ENCODE data around the gene C4B. TPM values are rescaled to one million over a fixed set of nuclear protein-coding genes. Genes with fewer than 3 reads are reported as not detected.
"Not testable (repeated sequence)": the region's sequence is repeated elsewhere in the genome, so short reads cannot be mapped to it uniquely, and the experiment has no call there.

C4B gene
- polyA plus RNA-seq, 2 of the 4 experiments (the other 2 are of a cell fraction), result 1.3 TPM

GRCh38 chr6:32057966-32058365 lies 43.4 kb downstream of the C4B start:
- FAIRE-seq (no peak), DNase-seq (ENCODE audit: low read depth in 1 of 2, low spot score in 1 of 2) (no peak), ATAC-seq (no peak)
- ChIA-PET POLR2A (no interaction called here), CTCF (no interaction called here)
- Histone ChIP-seq H3K4me2 (no peak overlapping the region), H3K4me3 (no peak overlapping the region), H3K27ac (no peak overlapping the region), H3K9me3 (no peaks in the 10 kb centered on the region), H3K4me1 (no peaks in the 10 kb centered on the region)
- WGBS (ENCODE audit: missing lambda C conversion rate), result 80% methylated on average over 7 of the region's 17 CpGs
- TF ChIP-seq HOXB13 (CRISPR knock-in tag; IDR thresholded peaks at IDR 0.05; ENCODE audit: low read depth), result no peak
- no peak for TF ChIP-seq POLR2A (IDR thresholded peaks at IDR 0.05; ENCODE audit: low read length)
- no peak for TF ChIP-seq MYC (IDR thresholded peaks at IDR 0.05; ENCODE audit: borderline replicate concordance, low read length)
- no peak for TF ChIP-seq ZC3H11A (IDR thresholded peaks at IDR 0.05)
- TF ChIP-seq FOSB (CRISPR knock-in tag; IDR thresholded peaks at IDR 0.05), result no peak
- TF ChIP-seq CEBPB (IDR thresholded peaks at IDR 0.05), result no peak

DNA sequence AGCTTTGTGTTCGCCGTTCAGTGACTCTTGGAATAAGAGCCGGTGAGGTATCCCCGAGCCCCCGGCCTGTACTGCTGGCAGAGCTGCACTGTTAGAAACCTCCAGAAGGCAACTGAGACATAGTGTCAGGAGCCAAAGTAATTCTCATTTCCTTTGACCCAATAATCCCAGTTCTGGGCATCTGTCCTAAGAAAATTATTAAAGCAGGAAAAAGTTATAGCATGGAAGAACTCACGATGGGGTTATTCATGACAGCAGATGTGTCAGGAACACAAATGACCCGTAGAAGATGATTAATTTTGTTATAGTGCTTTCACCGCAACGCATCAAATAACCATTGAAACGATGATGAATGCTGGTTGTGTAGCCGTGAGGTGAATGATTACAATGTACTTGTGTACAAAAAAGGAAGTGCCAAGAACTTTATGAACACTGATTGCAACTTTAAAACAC lies 43.9 kb downstream of the C4B start:
- Histone ChIP-seq H3K4me2 (no peak overlapping the region), H3K9me3 (no peaks in the 10 kb centered on the region), H3K4me3 (no peak overlapping the region), H3K4me1 (no peaks in the 10 kb centered on the region), H3K27ac (no peak overlapping the region)
- WGBS (ENCODE audit: missing lambda C conversion rate), result 67% methylated on average over 8 of the region's 11 CpGs
- no peak for DNase-seq (ENCODE audit: low read depth in 1 of 2, low spot score in 1 of 2)
- FAIRE-seq, result no peak
- no peak for ATAC-seq
- POLR2A ChIA-PET, result no interaction called here
- CTCF ChIA-PET, result interaction anchor here (2.0 kb wide), 1 partner anchor 10 kb away, joined by 6 read pairs; no protein-coding TSS in a partner anchor
- no peak for TF ChIP-seq USF2 (IDR thresholded peaks at IDR 0.05)
- TF ChIP-seq EHMT2 (IDR thresholded peaks at IDR 0.05; ENCODE audit: low read depth), result no peak
- TF ChIP-seq NR3C1 (IDR thresholded peaks at IDR 0.05), result no peak
- TF ChIP-seq CBX8 (IDR thresholded peaks at IDR 0.05), result no peak
- TF ChIP-seq KDM5A (IDR thresholded peaks at IDR 0.05), result no peak
- no peak for TF ChIP-seq CEBPB (IDR thresholded peaks at IDR 0.05)
- no peak for TF ChIP-seq ESRRA (IDR thresholded peaks at IDR 0.05; ENCODE audit: borderline replicate concordance, low read length)
- TF ChIP-seq RFX5 (IDR thresholded peaks at IDR 0.05), result no peak
- no peak for TF ChIP-seq CHD2 (IDR thresholded peaks at IDR 0.05; ENCODE audit: low read length, partially characterized antibody)

- TF ChIP-seq RAD21 (conservative IDR thresholded peaks at IDR 0.05 in 1 of 2, IDR thresholded peaks at IDR 0.05 in 1 of 2) (0 out of 5 replicates have a peak, but pooled peaks of 1 of the 2 experiments have one; percentile 10), TP53 (CRISPR knock-in tag; IDR thresholded peaks at IDR 0.05) (no peak)
- no peak for FAIRE-seq
- no peak for ATAC-seq
- no peaks in the 10 kb centered on the region for H3K9me3 ChIP-seq
- POLR2A ChIA-PET, result no interaction called here
- H3K4me3 ChIP-seq, result no peak overlapping the region
- H3K4me2 ChIP-seq, result no peak overlapping the region
- H3K27ac ChIP-seq, result no peak overlapping the region
- DNase-seq (ENCODE audit: low read depth in 1 of 2, low spot score in 1 of 2), result no peak
- 73% methylated on average over 7 of the region's 28 CpGs for WGBS (ENCODE audit: missing lambda C conversion rate)
- H3K4me1 ChIP-seq, result no peaks in the 10 kb centered on the region
- CTCF ChIA-PET, result interaction anchor here (0.7 kb wide), 2 partner anchors 9 to 62 kb away, joined by 3 read pairs; no protein-coding TSS in a partner anchor
These were observed 46.5 kb downstream of the C4B start for GRCh38 chr6:32060966-32061655.

DNA sequence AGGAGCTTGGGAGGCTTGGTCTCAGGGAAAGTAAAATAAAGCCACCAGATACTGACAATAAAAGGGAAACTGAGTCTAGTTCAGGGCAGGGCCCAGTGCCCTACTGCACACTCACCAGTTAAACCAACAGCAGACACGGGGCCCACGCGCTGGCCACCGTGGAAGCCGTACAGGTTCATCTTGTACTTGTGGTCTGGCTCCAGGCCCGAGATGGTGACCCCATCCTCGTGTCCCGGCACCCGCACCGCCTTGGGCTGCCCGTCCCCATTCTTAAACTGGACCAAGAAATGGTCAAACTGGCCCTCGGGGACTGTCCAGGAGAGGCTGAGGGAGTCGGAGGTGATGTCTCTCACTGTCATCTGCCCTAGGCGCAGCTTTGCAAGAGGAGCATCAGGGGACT lies 50.1 kb downstream of the C4B start:
- H3K9me3 ChIP-seq, result no peaks in the 10 kb centered on the region
- DNase-seq (ENCODE audit: low read depth in 1 of 2, low spot score in 1 of 2) (no peak), ATAC-seq (no peak), FAIRE-seq (no peak)
- no peak for TF ChIP-seq HOXA7 (CRISPR knock-in tag; IDR thresholded peaks at IDR 0.05)
- TF ChIP-seq, protein P1, sequence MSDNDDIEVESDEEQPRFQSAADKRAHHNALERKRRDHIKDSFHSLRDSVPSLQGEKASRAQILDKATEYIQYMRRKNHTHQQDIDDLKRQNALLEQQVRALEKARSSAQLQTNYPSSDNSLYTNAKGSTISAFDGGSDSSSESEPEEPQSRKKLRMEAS (IDR thresholded peaks at IDR 0.05), result no peak
- TF ChIP-seq RARB (CRISPR knock-in tag; IDR thresholded peaks at IDR 0.05), result no peak
- no peak for TF ChIP-seq JUN (IDR thresholded peaks at IDR 0.05)
- no peak for TF ChIP-seq BHLHE40 (IDR thresholded peaks at IDR 0.05; ENCODE audit: low read depth, low read length)
- TF ChIP-seq HDAC2 (IDR thresholded peaks at IDR 0.05), result no peak
- ChIA-PET CTCF (no interaction called here), POLR2A (no interaction called here)
- no peaks in the 10 kb centered on the region for H3K4me1 ChIP-seq
- WGBS (ENCODE audit: missing lambda C conversion rate), result 79% methylated on average over 11 of the region's 14 CpGs
- H3K4me3 ChIP-seq, result no peak overlapping the region
- no peak overlapping the region for H3K27ac ChIP-seq
- H3K4me2 ChIP-seq, result no peak overlapping the region

DNA sequence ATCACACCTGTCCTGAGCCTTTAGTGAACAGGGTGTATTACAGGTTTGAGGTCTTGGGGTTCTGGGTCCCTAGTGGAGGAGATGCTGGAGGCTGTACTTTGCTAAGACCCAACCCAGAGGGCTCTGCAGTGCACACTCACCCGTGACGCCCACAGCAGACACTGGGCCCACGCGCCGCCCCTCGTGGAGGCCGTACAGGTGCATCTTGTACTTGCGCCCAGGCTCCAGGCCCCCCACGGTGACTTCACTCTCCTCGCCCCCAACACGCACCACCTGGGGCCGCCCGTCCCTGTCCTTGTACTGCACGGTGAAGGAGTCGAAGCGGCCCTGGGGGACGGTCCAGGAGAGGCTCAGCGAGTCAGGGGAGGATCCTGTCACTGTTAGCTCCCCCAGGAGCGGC lies 52.9 kb downstream of the C4B start:
- FAIRE-seq; H3K4me2 ChIP-seq; H3K27ac ChIP-seq; H3K4me3 ChIP-seq; DNase-seq (ENCODE audit: low read depth in 1 of 2, low spot score in 1 of 2); H3K4me1 ChIP-seq; ATAC-seq; H3K9me3 ChIP-seq; POLR2A ChIA-PET; CTCF ChIA-PET: not testable (repeated sequence)
- WGBS (ENCODE audit: missing lambda C conversion rate), result 88% methylated on average over 11 of the region's 19 CpGs

DNA sequence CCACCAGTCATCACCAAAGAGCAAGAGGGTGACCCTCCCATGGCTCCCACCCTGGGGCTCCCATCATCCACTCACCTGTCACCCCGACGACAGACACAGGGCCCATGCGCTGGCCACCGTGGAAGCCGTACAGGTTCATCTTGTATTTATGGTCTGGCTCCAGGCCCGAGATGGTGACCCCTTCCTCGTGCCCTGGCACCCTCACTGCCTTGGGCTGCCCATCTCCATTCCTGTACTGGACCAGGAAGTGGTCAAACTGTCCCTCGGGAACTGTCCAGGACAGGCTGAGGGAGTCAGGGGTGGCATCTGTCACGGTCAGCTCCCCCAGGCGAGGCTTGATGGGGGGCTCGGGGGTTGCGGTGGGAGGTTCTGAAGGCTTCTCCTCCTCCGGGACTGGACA lies 53.7 kb downstream of the C4B start:
- DNase-seq (ENCODE audit: low read depth in 1 of 2, low spot score in 1 of 2); CTCF ChIA-PET; H3K27ac ChIP-seq; H3K9me3 ChIP-seq; H3K4me2 ChIP-seq; H3K4me1 ChIP-seq; ATAC-seq; H3K4me3 ChIP-seq; FAIRE-seq; POLR2A ChIA-PET: not testable (repeated sequence)
- WGBS (ENCODE audit: missing lambda C conversion rate), result 20% methylated on average over 1 of the region's 13 CpGs
